Tibial artery (tissue), 4 donors: Measurements from ENCODE around the gene TMEM51.
A peak's percentile ranks its signal among the peaks of the same experiment; 100 is the strongest.

Experiments used
- DNase-seq, 2 donors: peaks; one replicate each; pipeline ENCODE4 v3.0.0-alpha.2; 2019
- H3K27ac ChIP-seq, 2 donors: fragments of 200-600 bp; sonication (generic) in 1 of 2; 1 replicate in 1 of 2; 2 replicates in 1 of 2; pipeline ENCODE4 v1.5.1; 2018 to 2019; ENCODE audit warnings: mild to moderate bottlenecking in 1 of 2
- H3K27me3 ChIP-seq, 2 donors: fragments of 200-600 bp; sonication (generic) in 1 of 2; one replicate each; pipeline versions ENCODE4 v1.5.1 to v1.6.0; 2016 to 2019
- H3K36me3 ChIP-seq, 3 donors: fragments of 200-600 bp; sonication (generic) in 2 of 3; one replicate each; pipeline ENCODE4 v1.5.1; 2016 to 2019; ENCODE audit warnings: mild to moderate bottlenecking in 2 of 3
- H3K4me1 ChIP-seq, 4 donors: fragments of 200-600 bp; sonication (generic) in 2 of 4; 1 replicate in 3 of 4; 2 replicates in 1 of 4; pipeline ENCODE4 v1.5.1; 2016 to 2019
- H3K4me3 ChIP-seq, 2 donors: fragments of 200-600 bp; sonication (generic) in 1 of 2; 1 replicate in 1 of 2; 2 replicates in 1 of 2; pipeline ENCODE4 v1.5.1; 2018 to 2019; ENCODE audit warnings: mild to moderate bottlenecking in 2 of 2
- H3K9me3 ChIP-seq, 3 donors: fragments of 200-600 bp; sonication (generic) in 1 of 3; one replicate each; pipeline ENCODE4 v1.5.1; 2016 to 2019
- intact Hi-C: fragments of 100-400 bp; cut with DNase I; formaldehyde crosslinking; loops from one replicate; pipeline ENCODE4 v1.15.0; 2023; ENCODE audit warnings: low total_unique reads
- TF ChIP-seq, protein P1 (sequence below), 2 experiments: fragments of 200-600 bp in 1 of 2; fragments of 450-650 bp in 1 of 2; IDR thresholded peaks; one replicate each; pipeline ENCODE4 v1.5.1; 2017 to 2019; ENCODE audit warnings: antibody characterized with exemption in 2 of 2, mild to moderate bottlenecking in 1 of 2, moderate library complexity in 1 of 2

The TMEM51 gene

DNA sequence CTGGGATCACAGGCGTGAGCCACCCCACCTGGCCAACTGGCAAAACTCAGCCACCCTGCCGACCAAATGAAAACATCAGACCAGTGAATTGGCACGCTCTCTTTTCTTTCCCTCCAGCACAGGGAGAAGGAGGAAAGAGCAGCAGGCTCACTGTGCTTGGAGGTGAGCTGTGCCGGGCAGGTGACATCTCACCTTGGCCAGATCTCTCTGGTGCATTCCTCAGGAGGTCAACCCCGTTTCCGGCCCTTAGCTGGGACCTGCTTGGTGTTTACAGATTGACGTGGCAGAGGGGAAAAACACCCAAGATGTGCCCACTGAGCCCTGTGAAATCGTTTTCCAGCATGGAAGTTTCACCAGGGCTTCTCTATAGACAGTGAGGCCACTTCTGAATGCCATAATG lies 45.1 kb downstream of the TMEM51 start:
- TF ChIP-seq, protein P1, sequence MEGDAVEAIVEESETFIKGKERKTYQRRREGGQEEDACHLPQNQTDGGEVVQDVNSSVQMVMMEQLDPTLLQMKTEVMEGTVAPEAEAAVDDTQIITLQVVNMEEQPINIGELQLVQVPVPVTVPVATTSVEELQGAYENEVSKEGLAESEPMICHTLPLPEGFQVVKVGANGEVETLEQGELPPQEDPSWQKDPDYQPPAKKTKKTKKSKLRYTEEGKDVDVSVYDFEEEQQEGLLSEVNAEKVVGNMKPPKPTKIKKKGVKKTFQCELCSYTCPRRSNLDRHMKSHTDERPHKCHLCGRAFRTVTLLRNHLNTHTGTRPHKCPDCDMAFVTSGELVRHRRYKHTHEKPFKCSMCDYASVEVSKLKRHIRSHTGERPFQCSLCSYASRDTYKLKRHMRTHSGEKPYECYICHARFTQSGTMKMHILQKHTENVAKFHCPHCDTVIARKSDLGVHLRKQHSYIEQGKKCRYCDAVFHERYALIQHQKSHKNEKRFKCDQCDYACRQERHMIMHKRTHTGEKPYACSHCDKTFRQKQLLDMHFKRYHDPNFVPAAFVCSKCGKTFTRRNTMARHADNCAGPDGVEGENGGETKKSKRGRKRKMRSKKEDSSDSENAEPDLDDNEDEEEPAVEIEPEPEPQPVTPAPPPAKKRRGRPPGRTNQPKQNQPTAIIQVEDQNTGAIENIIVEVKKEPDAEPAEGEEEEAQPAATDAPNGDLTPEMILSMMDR (IDR thresholded peaks at IDR 0.05), result no peak
- H3K36me3 ChIP-seq, result no peaks in the 10 kb centered on the region
- H3K9me3 ChIP-seq, result no peaks in the 10 kb centered on the region
- H3K4me1 ChIP-seq, result peaks cover 0 to 70% (median 25%) of the 10 kb centered on the region in 4 donors
- intact Hi-C loops, result no loop called here
- no peak overlapping the region for H3K27ac ChIP-seq
- no peaks in the 10 kb centered on the region for H3K27me3 ChIP-seq
- no peak for DNase-seq
- no peak overlapping the region for H3K4me3 ChIP-seq

DNA sequence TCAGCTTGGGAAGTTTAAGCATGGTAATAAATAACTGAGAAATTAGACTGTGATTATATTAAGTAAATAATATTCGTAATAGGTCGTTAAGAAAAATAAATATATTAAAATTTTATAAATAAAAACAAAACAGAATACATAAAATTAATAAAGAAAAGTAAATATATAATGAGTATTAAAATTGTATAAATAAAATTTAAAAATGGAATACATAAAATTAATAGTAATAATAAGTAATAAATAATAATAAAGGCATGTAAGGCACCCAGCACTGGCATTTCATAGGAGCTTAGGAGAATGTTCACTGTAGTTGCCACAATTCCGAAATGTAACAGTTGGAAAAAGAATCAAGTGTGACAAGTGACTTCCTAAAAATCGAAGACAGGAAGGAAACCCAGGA lies 47.7 kb downstream of the TMEM51 start:
- H3K27ac ChIP-seq, result peak overlapping the region; percentile 74 to 81
- DNase-seq, result no peak
- H3K36me3 ChIP-seq, result no peaks in the 10 kb centered on the region
- intact Hi-C loops, result no loop called here
- no peaks in the 10 kb centered on the region for H3K9me3 ChIP-seq
- TF ChIP-seq, protein P1 (IDR thresholded peaks at IDR 0.05), result no peak
- peak overlapping the region in 1 of 2 donors; percentile 25 for H3K4me3 ChIP-seq
- peaks cover 0 to 84% (median 23%) of the 10 kb centered on the region in 4 donors for H3K4me1 ChIP-seq
- H3K27me3 ChIP-seq, result no peaks in the 10 kb centered on the region

DNA sequence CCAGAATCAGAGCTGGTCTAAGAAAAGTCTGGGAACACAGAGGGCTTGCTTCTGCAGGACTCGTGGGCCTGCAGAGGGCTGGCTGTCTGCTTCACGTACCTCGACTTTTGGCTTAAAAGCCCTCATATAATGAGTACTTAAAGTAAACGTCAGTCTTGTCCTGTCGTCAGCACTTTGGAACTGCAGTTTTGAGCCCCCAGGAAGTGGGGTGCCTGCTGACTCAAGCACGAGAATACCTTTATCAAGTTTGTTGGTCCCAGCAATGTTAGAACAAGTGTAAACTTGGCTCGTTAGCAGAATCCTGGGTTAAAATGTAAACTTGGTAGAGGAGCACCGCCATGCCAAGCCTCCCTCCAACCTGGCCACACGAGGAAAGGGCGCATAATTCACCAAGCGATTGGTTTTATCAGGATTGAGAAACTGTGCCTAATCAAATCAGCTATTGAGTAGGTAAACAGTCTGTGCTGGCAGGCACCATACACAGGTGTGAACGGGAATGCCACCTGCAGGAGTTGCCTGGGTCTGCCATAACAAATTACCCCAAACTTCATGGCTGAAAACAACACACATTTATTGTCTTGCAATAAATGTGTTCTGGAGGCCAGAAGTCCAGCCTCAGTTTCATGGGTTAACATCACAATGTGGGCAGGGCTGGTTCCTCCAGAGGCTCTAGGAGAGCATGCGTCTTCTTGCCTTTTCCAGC lies 48.5 kb downstream of the TMEM51 start:
- Histone ChIP-seq H3K27me3 (no peaks in the 10 kb centered on the region), H3K4me3 (peak overlapping the region in 1 of 2 donors; percentile 25), H3K4me1 (peaks cover 0 to 84% (median 30%) of the 10 kb centered on the region in 4 donors), H3K27ac (peak overlapping the region; percentile 74 to 81), H3K36me3 (no peaks in the 10 kb centered on the region), H3K9me3 (no peaks in the 10 kb centered on the region)
- DNase-seq, result no peak
- intact Hi-C loops, result no loop called here
- TF ChIP-seq, protein P1 (IDR thresholded peaks at IDR 0.05), result no peak

DNA sequence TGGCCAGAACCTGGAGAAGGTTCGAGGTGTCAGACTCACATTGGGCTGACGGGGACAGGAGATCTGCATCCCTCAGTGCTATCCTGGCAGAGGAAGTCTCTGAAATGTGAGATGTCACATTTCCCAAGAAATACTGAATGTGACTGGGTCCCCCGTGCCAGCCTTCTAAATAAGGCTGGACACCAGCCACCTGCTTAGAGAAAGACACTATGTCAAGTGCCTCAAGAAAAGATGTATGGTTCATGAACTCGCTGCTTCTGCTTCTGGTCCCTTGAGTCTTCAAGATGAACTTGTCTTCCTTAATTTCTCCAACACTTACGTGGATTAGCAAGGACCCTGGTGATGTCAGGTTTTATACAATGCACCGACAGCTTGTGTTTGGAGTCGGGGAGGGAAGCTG lies 51.4 kb downstream of the TMEM51 start:
- TF ChIP-seq, protein P1 (IDR thresholded peaks at IDR 0.05), result no peak
- no peak overlapping the region for H3K4me3 ChIP-seq
- peak overlapping the region in 1 of 2 donors; percentile 81 for H3K27ac ChIP-seq
- H3K4me1 ChIP-seq, result peaks cover 0 to 97% (median 43%) of the 10 kb centered on the region in 4 donors
- no peak for DNase-seq
- no peaks in the 10 kb centered on the region for H3K27me3 ChIP-seq
- no peaks in the 10 kb centered on the region for H3K36me3 ChIP-seq
- intact Hi-C loops, result no loop called here
- no peaks in the 10 kb centered on the region for H3K9me3 ChIP-seq

DNA sequence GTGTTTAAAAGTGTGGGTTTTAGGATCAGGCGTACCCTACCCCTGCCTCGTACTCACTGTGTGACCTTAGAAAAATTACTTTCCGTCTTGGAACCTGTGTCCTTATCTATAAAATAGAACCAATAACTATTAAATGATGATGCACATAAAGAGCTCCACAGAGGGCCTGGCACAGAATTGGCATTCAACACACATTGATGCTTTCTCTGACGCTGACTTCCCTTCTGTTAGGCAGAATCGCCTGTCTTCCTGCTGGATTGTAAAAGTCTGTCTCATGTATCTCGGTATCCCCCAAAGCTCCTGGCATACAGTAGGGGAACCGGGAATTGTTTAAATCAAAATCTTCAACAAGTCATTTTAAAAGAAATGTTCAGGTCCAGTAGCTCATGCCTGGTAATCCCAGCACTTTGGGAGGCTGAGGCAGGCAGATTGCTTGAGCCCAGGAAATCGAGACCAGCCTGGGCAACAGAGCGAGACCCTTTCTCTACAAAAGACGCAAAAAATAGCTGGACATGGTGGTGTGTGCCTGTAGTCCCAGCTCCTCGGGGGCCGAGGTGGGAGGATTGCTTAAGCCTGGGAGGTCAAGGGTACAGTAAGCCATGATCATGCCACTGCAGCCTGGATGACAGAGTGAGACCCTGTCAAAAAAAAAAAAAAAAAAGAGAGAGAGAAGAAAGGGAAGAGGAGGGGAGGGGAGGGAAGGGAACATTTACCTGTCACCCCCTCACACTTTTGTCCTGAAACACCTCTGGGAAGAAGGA lies 52.2 kb downstream of the TMEM51 start:
- Histone ChIP-seq H3K36me3 (no peaks in the 10 kb centered on the region), H3K4me3 (no peak overlapping the region), H3K27me3 (no peaks in the 10 kb centered on the region), H3K27ac (peak overlapping the region in 1 of 2 donors; percentile 32), H3K9me3 (no peaks in the 10 kb centered on the region), H3K4me1 (peaks cover 0 to 97% (median 50%) of the 10 kb centered on the region in 4 donors)
- intact Hi-C loops, result no loop called here
- TF ChIP-seq, protein P1 (IDR thresholded peaks at IDR 0.05), result no peak
- DNase-seq, result no peak
